ENCODE results near the gene PLCD3. TPM values are rescaled to one million over a fixed set of nuclear protein-coding genes. Genes with fewer than 3 reads are reported as not detected.
A peak's percentile ranks its signal among the peaks of the same experiment; 100 is the strongest.

PLCD3 gene
- total and polyA plus RNA-seq, 9 donors = 12.1 to 166 (median 83.4) TPM

- no peaks in the 10 kb centered on the region for H3K9me3 ChIP-seq
- 80 to 88% (median 82%) methylated on average over 12 of the region's 12 CpGs for WGBS, 3 donors
- TF ChIP-seq EP300 (IDR thresholded peaks at IDR 0.05) (no peak), CTCF (IDR thresholded peaks at IDR 0.05) (no peak), POLR2A (IDR thresholded peaks at IDR 0.05) (no peak)
- no peaks in the 10 kb centered on the region for H3K27me3 ChIP-seq
- H3K4me3 ChIP-seq = no peak overlapping the region
- intact Hi-C loops (cut with DNase I) = loop anchor here in 3 of 4 donors (2.0 to 10.0 kb wide), 3 partner anchors 60 to 178 kb away; partner anchors contain the start of gene MAP3K14 (in 1 of the 3)
- peak in 3 of 5 donors; percentile 15 to 44 (median 34) for DNase-seq
- no peaks in the 10 kb centered on the region for H3K36me3 ChIP-seq
- no peaks in the 10 kb centered on the region for H3K4me1 ChIP-seq (ENCODE audit: insufficient read depth)
- H3K27ac ChIP-seq = no peak overlapping the region
Measured at GRCh38 chr17:45136846-45137560, 4.7 kb upstream of the PLCD3 start.

- H3K36me3 ChIP-seq = no peaks in the 10 kb centered on the region
- H3K27me3 ChIP-seq = no peaks in the 10 kb centered on the region
- H3K9me3 ChIP-seq = no peaks in the 10 kb centered on the region
- H3K27ac ChIP-seq = peak overlapping the region; percentile 65 to 81
- TF ChIP-seq POLR2A (IDR thresholded peaks at IDR 0.05) = no peak
- no peak for TF ChIP-seq EP300 (IDR thresholded peaks at IDR 0.05)
- no peak for TF ChIP-seq CTCF (IDR thresholded peaks at IDR 0.05)
- intact Hi-C loops (cut with DNase I) = loop anchor here (1.0 to 10.0 kb wide), 5 partner anchors 25 to 179 kb away; partner anchors contain the start of genes HEXIM2 (in 1 of the 4) and MAP3K14 (in 1 of the 4)
- H3K4me1 ChIP-seq (ENCODE audit: insufficient read depth) = peaks cover 2% of the 10 kb centered on the region
- peak overlapping the region; percentile 76 for H3K4me3 ChIP-seq
- DNase-seq = peak in 2 of 5 donors; percentile 22 to 44
- 54 to 59% (median 56%) methylated on average over 21 of the region's 21 CpGs for WGBS, 3 donors
Measured at GRCh38 chr17:45135978-45136791, 3.9 kb upstream of the PLCD3 start.

DNA sequence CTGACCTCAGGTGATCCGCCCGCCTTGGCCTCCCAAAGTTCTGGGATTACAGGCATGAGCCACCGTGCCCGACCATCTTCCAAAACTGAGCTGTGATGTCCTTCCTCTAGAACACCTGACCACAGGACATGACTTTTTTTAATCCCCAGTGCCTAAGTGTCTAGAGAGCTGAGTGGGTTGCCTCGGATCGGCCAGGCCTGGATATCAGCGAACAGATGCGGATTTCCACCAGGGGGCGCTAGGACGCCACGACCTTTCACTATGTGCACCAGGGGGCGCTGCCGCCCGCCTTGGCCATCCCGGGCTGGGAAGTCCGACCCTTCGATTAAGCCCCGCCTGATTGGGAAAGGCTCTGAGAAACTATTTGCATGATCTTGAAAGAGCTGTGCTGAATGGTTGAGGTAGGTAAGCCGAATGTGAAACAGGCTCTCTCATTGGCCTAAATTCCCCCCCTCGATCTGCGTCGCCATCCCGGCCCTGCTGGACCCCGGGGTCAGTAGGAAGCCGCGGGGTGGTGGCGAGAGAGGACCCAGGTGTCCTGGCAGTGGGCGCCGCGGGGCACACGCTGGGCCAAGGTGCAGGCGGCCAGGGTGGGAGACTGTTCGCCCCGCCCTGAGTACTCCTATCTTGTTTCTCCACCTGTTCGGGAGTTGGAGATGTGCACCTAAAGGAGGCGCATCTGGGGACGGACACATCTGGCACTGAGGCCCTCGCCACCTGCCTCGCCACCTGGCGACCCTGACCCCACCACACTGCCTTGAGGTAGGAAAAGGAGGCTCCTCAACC lies 3.1 kb upstream of the PLCD3 start, which contains the start of gene ACBD4:
ACBD4 (plus strand) TSS at position 496 of the 786 bp plus-strand sequence. CDS start 458 bp downstream, outside the sequence.
- 5 to 6% (median 5%) methylated on average over 40 of the region's 40 CpGs for WGBS, 3 donors
- peak within 1 kb of the TSS; percentile 76 for H3K4me3 ChIP-seq
- peak; percentile 69 for TF ChIP-seq POLR2A (IDR thresholded peaks at IDR 0.05)
- peak; percentile 100 for TF ChIP-seq CTCF (IDR thresholded peaks at IDR 0.05)
- TF ChIP-seq EP300 (IDR thresholded peaks at IDR 0.05) = no peak
- no peaks in the 10 kb centered on the region for H3K9me3 ChIP-seq
- no peaks in the 10 kb centered on the region for H3K27me3 ChIP-seq
- no peaks in the 10 kb centered on the region for H3K36me3 ChIP-seq
- H3K4me1 ChIP-seq (ENCODE audit: insufficient read depth) = peaks cover 2% of the 10 kb centered on the region
- peak within 1 kb of the TSS; percentile 65 to 81 for H3K27ac ChIP-seq
- intact Hi-C loops (cut with DNase I) = loop anchor here in 3 of 4 donors (1.0 to 10.0 kb wide), 4 partner anchors 25 to 179 kb away; partner anchors contain the start of genes HEXIM2 (in 1 of the 3) and MAP3K14 (in 1 of the 3)
- DNase-seq = peak; percentile 94 to 98 (median 97)
